ENCODE measurements around the gene ARHGEF6. TPM values are rescaled to one million over a fixed set of nuclear protein-coding genes. Genes with fewer than 3 reads are reported as not detected.

Gene ARHGEF6
- total RNA-seq, 1 donor from 2014 or later: 16.2 TPM

GRCh38 chrX:136762820-136763452 is 17.8 kb downstream of the ARHGEF6 start:
- H3K27me3 ChIP-seq: no peaks in the 10 kb centered on the region
- H3K4me1 ChIP-seq: peaks cover 13% of the 10 kb centered on the region
- no peak overlapping the region for H3K4me3 ChIP-seq
- intact Hi-C loops (cut with DNase I): no loop called here
- no peaks in the 10 kb centered on the region for H3K9me3 ChIP-seq
- DNase-seq (ENCODE audit: extremely low spot score in 2 of 2): no peak
- H3K27ac ChIP-seq: no peak overlapping the region
- no peaks in the 10 kb centered on the region for H3K36me3 ChIP-seq
- TF ChIP-seq POLR2A (IDR thresholded peaks at IDR 0.05) (no peak), CTCF (IDR thresholded peaks at IDR 0.05) (no peak), POLR2AphosphoS5 (IDR thresholded peaks at IDR 0.05; ENCODE audit: insufficient read depth in 1 of 2, low read depth in 1 of 2) (no peak)

- H3K9me3 ChIP-seq: no peaks in the 10 kb centered on the region
- no peak overlapping the region for H3K27ac ChIP-seq
- TF ChIP-seq CTCF (IDR thresholded peaks at IDR 0.05) (no peak), POLR2AphosphoS5 (IDR thresholded peaks at IDR 0.05; ENCODE audit: insufficient read depth in 1 of 2, low read depth in 1 of 2) (no peak), POLR2A (IDR thresholded peaks at IDR 0.05) (no peak)
- H3K27me3 ChIP-seq: no peaks in the 10 kb centered on the region
- intact Hi-C loops (cut with DNase I): no loop called here
- H3K36me3 ChIP-seq: no peaks in the 10 kb centered on the region
- H3K4me3 ChIP-seq: no peak overlapping the region
- DNase-seq (ENCODE audit: extremely low spot score in 2 of 2): no peak
- H3K4me1 ChIP-seq: peaks cover 7% of the 10 kb centered on the region
Measured at GRCh38 chrX:136761421-136761820, 19.3 kb downstream of the ARHGEF6 start.

- no peaks in the 10 kb centered on the region for H3K4me1 ChIP-seq
- H3K36me3 ChIP-seq: no peaks in the 10 kb centered on the region
- intact Hi-C loops (cut with DNase I): no loop called here
- H3K27me3 ChIP-seq: no peaks in the 10 kb centered on the region
- TF ChIP-seq POLR2AphosphoS5 (IDR thresholded peaks at IDR 0.05; ENCODE audit: insufficient read depth in 1 of 2, low read depth in 1 of 2) (no peak), POLR2A (IDR thresholded peaks at IDR 0.05) (no peak), CTCF (IDR thresholded peaks at IDR 0.05) (no peak)
- no peak overlapping the region for H3K4me3 ChIP-seq
- H3K9me3 ChIP-seq: no peaks in the 10 kb centered on the region
- no peak for DNase-seq (ENCODE audit: extremely low spot score in 2 of 2)
- no peak overlapping the region for H3K27ac ChIP-seq
Measured at GRCh38 chrX:136759968-136760367, 20.8 kb downstream of the ARHGEF6 start.

GRCh38 chrX:136755411-136755810 is 25.3 kb downstream of the ARHGEF6 start:
- no peaks in the 10 kb centered on the region for H3K27me3 ChIP-seq
- TF ChIP-seq POLR2AphosphoS5 (IDR thresholded peaks at IDR 0.05; ENCODE audit: insufficient read depth in 1 of 2, low read depth in 1 of 2): no peak
- TF ChIP-seq CTCF (IDR thresholded peaks at IDR 0.05): no peak
- no peak for TF ChIP-seq POLR2A (IDR thresholded peaks at IDR 0.05)
- H3K27ac ChIP-seq: no peak overlapping the region
- no peak overlapping the region for H3K4me3 ChIP-seq
- no peaks in the 10 kb centered on the region for H3K9me3 ChIP-seq
- no peaks in the 10 kb centered on the region for H3K4me1 ChIP-seq
- no peaks in the 10 kb centered on the region for H3K36me3 ChIP-seq
- no peak for DNase-seq (ENCODE audit: extremely low spot score in 2 of 2)
- intact Hi-C loops (cut with DNase I): no loop called here

- Histone ChIP-seq H3K27ac (no peak overlapping the region), H3K4me1 (no peaks in the 10 kb centered on the region), H3K4me3 (no peak overlapping the region), H3K27me3 (no peaks in the 10 kb centered on the region), H3K9me3 (no peaks in the 10 kb centered on the region), H3K36me3 (no peaks in the 10 kb centered on the region)
- intact Hi-C loops (cut with DNase I): no loop called here
- DNase-seq (ENCODE audit: extremely low spot score in 2 of 2): no peak
- TF ChIP-seq POLR2AphosphoS5 (IDR thresholded peaks at IDR 0.05; ENCODE audit: insufficient read depth in 1 of 2, low read depth in 1 of 2) (no peak), CTCF (IDR thresholded peaks at IDR 0.05) (no peak), POLR2A (IDR thresholded peaks at IDR 0.05) (no peak)
Measured at GRCh38 chrX:136754651-136755050, 26.1 kb downstream of the ARHGEF6 start.

All from vagina (tissue), 2 donors.